ENCODE measurements around the gene FBXO9. TPM values are rescaled to one million over a fixed set of nuclear protein-coding genes. Genes with fewer than 3 reads are reported as not detected.

The FBXO9 gene
- 100 to 1,000 TPM in 1 of 4 donors, 10 to 100 TPM in 3; 50.5 to 166 (median 64.2) TPM for total RNA-seq

GRCh38 chr6:53065266-53066076 is at the start of gene FBXO9:
Gene FBXO9, plus strand, starts transcription at chr6:53065404. Its CDS starts 386 bp downstream, at chr6:53065790.
- TF ChIP-seq EP300 (IDR thresholded peaks at IDR 0.05; ENCODE audit: low read depth) (no peak), POLR2AphosphoS5 (IDR thresholded peaks at IDR 0.05) (peak; percentile 36 to 67 (median 58)), POLR2A (IDR thresholded peaks at IDR 0.05) (peak; percentile 63), CTCF (IDR thresholded peaks at IDR 0.05) (peak in 2 of 5 experiments; percentile 15 to 16)
- no peaks in the 10 kb centered on the region for H3K27me3 ChIP-seq
- WGBS, 2 donors (ENCODE audit: low coverage in 1 of 2), result 0 to 1% methylated on average over 2 to 46 of the region's 78 CpGs
- H3K36me3 ChIP-seq, result no peaks in the 10 kb centered on the region
- peak within 1 kb of the TSS; percentile 89 to 92 (median 92) for H3K27ac ChIP-seq
- in situ Hi-C loops (cut with MboI; ENCODE audit: low pct_ligation_motif_present in 1 of 4, low pct_unique_long_range_greater_than_20kb in 1 of 4, low sequenced_read_pairs in 3 of 4), result no loop called here
- H3K4me3 ChIP-seq, result peak within 1 kb of the TSS; percentile 57 to 93 (median 68)
- DNase-seq, result peak; percentile 70
- no peaks in the 10 kb centered on the region for H3K9me3 ChIP-seq
- intact Hi-C loops (cut with DNase I; ENCODE audit: low total_unique reads), result no loop called here
- peaks cover 4 to 43% (median 31%) of the 10 kb centered on the region in 4 donors for H3K4me1 ChIP-seq

GRCh38 chr6:53015486-53015885 is 49.7 kb upstream of the FBXO9 start:
- H3K4me1 ChIP-seq, result peaks cover 0 to 15% (median 6%) of the 10 kb centered on the region in 4 donors
- intact Hi-C loops (cut with DNase I; ENCODE audit: low total_unique reads), result no loop called here

GRCh38 chr6:53018446-53018845 is 46.8 kb upstream of the FBXO9 start:
- WGBS, 2 donors (ENCODE audit: low coverage in 1 of 2), result 99% methylated on average over 2 of the region's 2 CpGs; no CpG with 5 or more reads in 1 of the 2 donors

More at GRCh38 chr6:53015486-53015885, 49.7 kb upstream of the FBXO9 start:
- Histone ChIP-seq H3K27me3 (no peaks in the 10 kb centered on the region), H3K27ac (no peak overlapping the region), H3K36me3 (peaks cover 0 to 78% (median 36%) of the 10 kb centered on the region in 4 donors), H3K9me3 (no peaks in the 10 kb centered on the region), H3K4me3 (no peak overlapping the region)
- no peak for TF ChIP-seq EP300 (IDR thresholded peaks at IDR 0.05; ENCODE audit: low read depth)
- TF ChIP-seq POLR2AphosphoS5 (IDR thresholded peaks at IDR 0.05), result no peak
- TF ChIP-seq POLR2A (IDR thresholded peaks at IDR 0.05), result no peak
- no peak for TF ChIP-seq CTCF (IDR thresholded peaks at IDR 0.05)
- in situ Hi-C loops (cut with MboI; ENCODE audit: low pct_ligation_motif_present in 1 of 4, low pct_unique_long_range_greater_than_20kb in 1 of 4, low sequenced_read_pairs in 3 of 4), result no loop called here
- WGBS, 2 donors (ENCODE audit: low coverage in 1 of 2), result 100% methylated on average over 1 of the region's 1 CpG
- DNase-seq, result no peak

More at GRCh38 chr6:53018446-53018845, 46.8 kb upstream of the FBXO9 start:
- H3K27me3 ChIP-seq, result no peaks in the 10 kb centered on the region
- H3K9me3 ChIP-seq, result no peaks in the 10 kb centered on the region
- intact Hi-C loops (cut with DNase I; ENCODE audit: low total_unique reads), result no loop called here
- no peak overlapping the region for H3K4me3 ChIP-seq
- H3K4me1 ChIP-seq, result peaks cover 0 to 15% (median 6%) of the 10 kb centered on the region in 4 donors
- H3K36me3 ChIP-seq, result peaks cover 0 to 48% (median 22%) of the 10 kb centered on the region in 4 donors
- DNase-seq, result no peak
- H3K27ac ChIP-seq, result no peak overlapping the region
- TF ChIP-seq CTCF (IDR thresholded peaks at IDR 0.05) (no peak), POLR2AphosphoS5 (IDR thresholded peaks at IDR 0.05) (no peak), EP300 (IDR thresholded peaks at IDR 0.05; ENCODE audit: low read depth) (no peak), POLR2A (IDR thresholded peaks at IDR 0.05) (no peak)
- in situ Hi-C loops (cut with MboI; ENCODE audit: low pct_ligation_motif_present in 1 of 4, low pct_unique_long_range_greater_than_20kb in 1 of 4, low sequenced_read_pairs in 3 of 4), result no loop called here

Measured in transverse colon (tissue), 4 donors.